HG03469 (cell line): ENCODE results near the gene PON1.

Source experiments
- ATAC-seq: cut with Tn5 transposase; IDR thresholded peaks from one replicate; pipeline ENCODE4 v1.9.1; 2021; ENCODE audit warnings: mild to moderate bottlenecking, moderate library complexity, moderate number of reproducible peaks; ENCODE audit not compliant: unreplicated experiment

Gene PON1

GRCh38 chr7:95324431-95324830, at the start of gene PON1:
PON1 (minus strand) TSS chr7:95324532; CDS start chr7:95324475, 57 bp downstream.
- no peak for ATAC-seq

- ATAC-seq = no peak
Measured at GRCh38 chr7:95373323-95373722, 49.0 kb upstream of the PON1 start.

GRCh38 chr7:95368235-95368634, 43.9 kb upstream of the PON1 start:
- no peak for ATAC-seq

- ATAC-seq = no peak
Measured at GRCh38 chr7:95367606-95368005, 43.3 kb upstream of the PON1 start.

- no peak for ATAC-seq
Measured at GRCh38 chr7:95365151-95365550, 40.8 kb upstream of the PON1 start.

- no peak for ATAC-seq
Measured at GRCh38 chr7:95357623-95358022, 33.3 kb upstream of the PON1 start.

GRCh38 chr7:95342642-95343307, 18.4 kb upstream of the PON1 start:
- ATAC-seq = no peak

- no peak for ATAC-seq
Measured at GRCh38 chr7:95342029-95342428, 17.7 kb upstream of the PON1 start.

GRCh38 chr7:95340491-95340890, 16.2 kb upstream of the PON1 start:
- ATAC-seq = no peak

- no peak for ATAC-seq
Measured at GRCh38 chr7:95338832-95339231, 14.5 kb upstream of the PON1 start.

GRCh38 chr7:95335093-95335492, 10.8 kb upstream of the PON1 start:
- ATAC-seq = no peak

GRCh38 chr7:95334447-95334846, 10.1 kb upstream of the PON1 start:
- ATAC-seq = no peak

- peak; percentile 15 for ATAC-seq
Measured at GRCh38 chr7:95330961-95331337, 6.6 kb upstream of the PON1 start.

- ATAC-seq = peak; percentile 94
Measured at GRCh38 chr7:95330204-95330960, 6.0 kb upstream of the PON1 start.

GRCh38 chr7:95327356-95327755, 3.0 kb upstream of the PON1 start:
- no peak for ATAC-seq

- no peak for ATAC-seq
Measured at GRCh38 chr7:95323410-95324129, 762 bp downstream of the PON1 start.

GRCh38 chr7:95322854-95323253, 1.5 kb downstream of the PON1 start:
- ATAC-seq = no peak

GRCh38 chr7:95322396-95322795, 1.9 kb downstream of the PON1 start:
- no peak for ATAC-seq

- ATAC-seq = no peak
Measured at GRCh38 chr7:95321720-95322119, 2.6 kb downstream of the PON1 start.

- ATAC-seq = no peak
Measured at GRCh38 chr7:95320651-95321050, 3.7 kb downstream of the PON1 start.

- no peak for ATAC-seq
Measured at GRCh38 chr7:95319570-95319969, 4.8 kb downstream of the PON1 start.
